Erythroblast (primary cell): ENCODE measurements around the gene ARPIN.

Experiments
- GATA1 ChIP-seq: IDR thresholded peaks from 2 replicates; pipeline ENCODE4 v1.6.1; 2011; ENCODE audit warnings: low read depth, mild to moderate bottlenecking, control low read depth, low read length, moderate library complexity
- POLR2A ChIP-seq: IDR thresholded peaks from 2 replicates; pipeline ENCODE4 v1.6.1; 2011; ENCODE audit warnings: mild to moderate bottlenecking, low read length

- TF ChIP-seq POLR2A (no peak), GATA1 (no peak)
Observed at GRCh38 chr15:89936051-89936785, 23.5 kb upstream of the ARPIN start.
